Prostate gland (tissue), 2 donors: Measurements from ENCODE around the gene SLC16A12. TPM values are rescaled to one million over a fixed set of nuclear protein-coding genes. Genes with fewer than 3 reads are reported as not detected.

Experiments
- DNase-seq: peaks from one replicate; pipeline ENCODE4 v3.0.0-alpha.2; 2019; ENCODE audit warnings: low spot score
- H3K27ac ChIP-seq, 2 donors: fragments of 200-600 bp; sonication (generic); 2 replicates each; pipeline ENCODE4 v1.5.1; 2017 to 2019
- H3K27me3 ChIP-seq: fragments of 200-600 bp; sonication (generic); replicated peaks from 2 replicates; pipeline ENCODE4 v1.5.1; 2019; ENCODE audit not compliant: insufficient read depth
- H3K36me3 ChIP-seq, 2 donors: fragments of 200-600 bp; sonication (generic); 1 replicate in 1 of 2; 2 replicates in 1 of 2; pipeline versions ENCODE4 v1.5.1 to v1.8.1; 2017 to 2019
- H3K4me1 ChIP-seq: fragments of 200-600 bp; sonication (generic); replicated peaks from 2 replicates; pipeline ENCODE4 v1.5.1; 2019
- H3K4me3 ChIP-seq, 2 donors: fragments of 200-600 bp; sonication (generic); 2 replicates each; pipeline ENCODE4 v1.5.1; 2017 to 2019
- H3K9me3 ChIP-seq: fragments of 200-600 bp; sonication (generic); 2 replicates; pipeline ENCODE4 v1.5.1; 2017
- POLR2A ChIP-seq: fragments of 450-650 bp; IDR thresholded peaks from one replicate; pipeline ENCODE4 v1.6.1; 2016; ENCODE audit warnings: antibody characterized with exemption, mild to moderate bottlenecking
- POLR2AphosphoS5 ChIP-seq: sonication (generic); formaldehyde crosslinking; IDR thresholded peaks from one replicate; pipeline ENCODE4 v1.6.1; 2017; ENCODE audit warnings: antibody characterized with exemption
- WGBS: methylation state at CpG from one replicate; pipeline ENCODE4 v1.1.5; 2018; 5-methylcytosine and 5-hydroxymethylcytosine counted together
- intact Hi-C: fragments of 100-400 bp; cut with DNase I; formaldehyde crosslinking; loops from one replicate; pipeline ENCODE4 v1.14.2; 2022
- total RNA-seq, 2 donors: library from RNA; depleted of rRNA; stranded (reverse); fragments of >200 nt; gene quantifications; one replicate each; pipeline ENCODE4 v1.1.0, GENCODE V29; 2016
- TF ChIP-seq, protein P1 (sequence below), 4 experiments: fragments of 200-600 bp in 2 of 4; fragments of 450-650 bp in 2 of 4; sonication (generic) in 2 of 4; IDR thresholded peaks; 1 replicate in 3 of 4; 2 replicates in 1 of 4; pipeline ENCODE4 v1.5.1; 2016 to 2019; ENCODE audit warnings: antibody characterized with exemption in 4 of 4, mild to moderate bottlenecking in 2 of 4, moderate library complexity in 2 of 4

The SLC16A12 gene
- total RNA-seq, 2 donors from 2014 or later = 0.09 to 4.4 TPM

DNA sequence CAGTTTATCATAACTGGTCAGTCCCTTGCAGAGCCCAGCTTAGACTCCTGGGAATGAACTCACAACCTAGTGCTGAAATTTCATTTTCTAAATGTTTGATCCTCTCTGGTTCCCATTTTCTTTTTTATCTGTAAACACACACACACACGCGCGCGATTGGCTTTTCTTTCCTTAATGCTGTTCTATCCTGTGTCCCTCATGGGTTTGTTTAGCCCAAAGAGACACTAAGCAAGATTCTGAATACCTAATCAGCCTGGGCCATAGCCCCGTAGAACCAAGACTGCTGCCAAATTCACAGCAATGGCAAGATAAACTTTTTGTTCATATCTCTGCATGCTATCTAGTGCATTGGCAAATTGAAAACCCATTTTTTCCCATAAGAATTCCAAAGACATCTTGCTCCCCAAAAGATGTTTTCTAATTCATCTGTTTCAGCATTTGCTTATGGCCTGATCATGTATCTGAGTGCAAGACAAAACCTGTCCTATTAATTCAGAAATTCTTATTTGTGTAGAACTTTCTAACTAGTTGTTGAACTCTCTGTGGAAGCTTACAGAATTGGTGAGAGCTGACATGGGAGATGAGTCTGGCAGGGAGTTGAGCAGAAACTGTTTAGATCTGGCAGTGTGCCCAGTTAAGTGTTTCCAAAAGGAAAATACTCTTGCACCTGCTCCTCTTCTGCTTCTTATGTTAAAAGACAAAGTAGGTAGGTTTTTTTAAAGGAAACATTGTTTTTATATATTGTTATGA lies 144.7 kb downstream of the SLC16A12 start:
- H3K36me3 ChIP-seq = no peaks in the 10 kb centered on the region
- TF ChIP-seq POLR2A (no peak), POLR2AphosphoS5 (no peak)
- TF ChIP-seq, protein P1, sequence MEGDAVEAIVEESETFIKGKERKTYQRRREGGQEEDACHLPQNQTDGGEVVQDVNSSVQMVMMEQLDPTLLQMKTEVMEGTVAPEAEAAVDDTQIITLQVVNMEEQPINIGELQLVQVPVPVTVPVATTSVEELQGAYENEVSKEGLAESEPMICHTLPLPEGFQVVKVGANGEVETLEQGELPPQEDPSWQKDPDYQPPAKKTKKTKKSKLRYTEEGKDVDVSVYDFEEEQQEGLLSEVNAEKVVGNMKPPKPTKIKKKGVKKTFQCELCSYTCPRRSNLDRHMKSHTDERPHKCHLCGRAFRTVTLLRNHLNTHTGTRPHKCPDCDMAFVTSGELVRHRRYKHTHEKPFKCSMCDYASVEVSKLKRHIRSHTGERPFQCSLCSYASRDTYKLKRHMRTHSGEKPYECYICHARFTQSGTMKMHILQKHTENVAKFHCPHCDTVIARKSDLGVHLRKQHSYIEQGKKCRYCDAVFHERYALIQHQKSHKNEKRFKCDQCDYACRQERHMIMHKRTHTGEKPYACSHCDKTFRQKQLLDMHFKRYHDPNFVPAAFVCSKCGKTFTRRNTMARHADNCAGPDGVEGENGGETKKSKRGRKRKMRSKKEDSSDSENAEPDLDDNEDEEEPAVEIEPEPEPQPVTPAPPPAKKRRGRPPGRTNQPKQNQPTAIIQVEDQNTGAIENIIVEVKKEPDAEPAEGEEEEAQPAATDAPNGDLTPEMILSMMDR (IDR thresholded peaks at IDR 0.05) = no peak
- intact Hi-C loops = no loop called here
- H3K27ac ChIP-seq = no peak overlapping the region
- no peak for DNase-seq
- H3K27me3 ChIP-seq = no peaks in the 10 kb centered on the region
- peaks cover 3% of the 10 kb centered on the region for H3K4me1 ChIP-seq
- no peaks in the 10 kb centered on the region for H3K9me3 ChIP-seq
- WGBS = 86% methylated on average over 5 of the region's 5 CpGs
- no peak overlapping the region for H3K4me3 ChIP-seq

DNA sequence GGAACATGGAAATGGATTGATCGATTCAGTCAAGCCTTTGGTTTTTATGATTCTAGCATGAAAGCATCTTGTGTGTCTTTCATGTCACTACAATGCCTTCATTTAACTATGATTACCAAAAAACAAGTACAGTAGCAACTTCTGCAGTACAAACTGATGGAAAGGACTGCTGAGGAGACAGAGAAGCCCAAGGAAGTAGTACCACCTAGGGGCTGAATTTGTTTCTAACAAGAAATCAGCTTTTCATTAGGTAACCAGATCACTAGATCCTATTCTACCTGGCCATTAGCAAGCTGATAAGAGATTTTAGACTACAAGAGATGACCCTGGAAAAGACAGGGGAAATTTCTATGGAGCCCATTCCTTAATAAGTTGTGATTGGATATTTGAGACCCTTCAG lies 146.1 kb downstream of the SLC16A12 start:
- no peaks in the 10 kb centered on the region for H3K27me3 ChIP-seq
- 73% methylated on average over 1 of the region's 1 CpG for WGBS
- H3K36me3 ChIP-seq = no peaks in the 10 kb centered on the region
- no peaks in the 10 kb centered on the region for H3K9me3 ChIP-seq
- TF ChIP-seq POLR2A (no peak), POLR2AphosphoS5 (no peak)
- TF ChIP-seq, protein P1 (IDR thresholded peaks at IDR 0.05) = peak in 2 of 4 experiments; percentile 41 to 49
- DNase-seq = no peak
- intact Hi-C loops = no loop called here
- H3K27ac ChIP-seq = no peak overlapping the region
- no peak overlapping the region for H3K4me3 ChIP-seq
- H3K4me1 ChIP-seq = peaks cover 3% of the 10 kb centered on the region

DNA sequence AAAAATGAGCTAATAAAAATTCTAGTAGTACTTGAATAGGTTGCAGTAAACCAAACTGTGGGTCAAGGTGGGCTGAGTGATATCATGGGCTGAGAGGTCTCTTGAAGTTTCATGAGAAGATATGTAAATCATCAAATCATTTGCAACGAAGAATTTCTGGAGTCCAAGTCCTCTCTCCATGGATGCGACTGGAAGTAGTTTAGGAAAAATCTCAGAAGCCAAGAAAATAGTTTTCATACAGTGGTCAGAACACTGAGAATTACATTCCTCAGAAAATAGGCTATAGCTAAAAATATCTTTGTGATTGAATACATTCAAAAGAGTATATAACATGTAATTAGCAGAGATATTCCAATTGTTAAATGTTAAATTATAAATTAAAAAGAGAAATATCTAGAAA lies 146.6 kb downstream of the SLC16A12 start:
- Histone ChIP-seq H3K4me3 (no peak overlapping the region), H3K27ac (no peak overlapping the region), H3K9me3 (no peaks in the 10 kb centered on the region), H3K27me3 (no peaks in the 10 kb centered on the region), H3K4me1 (peaks cover 3% of the 10 kb centered on the region), H3K36me3 (no peaks in the 10 kb centered on the region)
- WGBS = 74% methylated on average over 2 of the region's 2 CpGs
- TF ChIP-seq POLR2A (no peak), POLR2AphosphoS5 (no peak)
- TF ChIP-seq, protein P1 (IDR thresholded peaks at IDR 0.05) = no peak
- DNase-seq = no peak
- intact Hi-C loops = no loop called here

DNA sequence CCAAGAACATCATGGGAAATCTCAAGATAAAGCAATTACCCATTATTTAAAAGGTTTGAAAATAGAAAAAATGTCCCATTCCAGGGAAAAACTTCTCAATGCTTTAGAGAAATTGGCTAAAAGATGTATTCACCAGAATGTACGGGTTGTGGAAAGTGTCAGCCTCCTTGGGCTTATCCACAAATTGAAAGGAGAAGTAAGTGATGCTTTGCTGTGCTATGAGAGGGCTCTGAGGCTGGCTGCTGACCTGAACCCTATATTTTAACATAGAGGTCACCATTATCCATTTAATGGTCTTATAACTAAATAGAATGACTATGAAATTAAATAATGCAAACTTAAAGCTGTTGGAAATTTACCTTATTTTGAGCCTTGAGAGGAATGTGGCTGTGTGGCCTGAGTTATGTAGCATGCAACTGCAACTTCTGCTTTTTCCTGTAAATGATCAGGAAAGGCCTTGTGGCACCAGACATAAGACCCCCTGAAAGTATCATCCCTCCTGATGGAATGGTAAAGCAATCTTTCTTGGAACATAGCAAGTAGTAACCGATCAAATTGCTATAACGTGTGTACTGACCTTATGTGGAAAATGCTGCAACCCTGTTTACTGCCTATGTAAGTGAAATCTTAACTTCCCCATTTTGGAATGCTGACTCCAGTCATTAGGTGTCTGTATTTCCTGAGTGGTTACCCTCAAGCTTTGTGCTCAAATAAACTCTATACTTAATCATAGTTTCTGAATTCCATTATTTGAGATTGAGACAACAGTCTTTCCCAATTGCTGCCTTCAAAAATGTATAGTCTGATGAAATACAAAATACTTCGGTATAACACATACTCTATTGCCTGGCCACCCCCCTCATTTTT lies 150.7 kb downstream of the SLC16A12 start:
- DNase-seq = no peak
- Histone ChIP-seq H3K27ac (no peak overlapping the region), H3K4me3 (no peak overlapping the region), H3K4me1 (no peaks in the 10 kb centered on the region), H3K36me3 (no peaks in the 10 kb centered on the region), H3K9me3 (no peaks in the 10 kb centered on the region), H3K27me3 (no peaks in the 10 kb centered on the region)
- WGBS = 77% methylated on average over 4 of the region's 4 CpGs
- intact Hi-C loops = no loop called here
- TF ChIP-seq POLR2AphosphoS5 (no peak), POLR2A (no peak)
- TF ChIP-seq, protein P1 (IDR thresholded peaks at IDR 0.05) = no peak
